Lung (tissue), 12 donors: ENCODE results near the gene KCTD20. TPM values are rescaled to one million over a fixed set of nuclear protein-coding genes. Genes with fewer than 3 reads are reported as not detected.

Source experiments
- ATAC-seq: fragments of 200-7000 bp; cut with Tn5 transposase; one replicate; pipeline ENCODE4 v1.9.1; 2020; ENCODE audit warnings: moderate number of reproducible peaks; ENCODE audit not compliant: insufficient read depth, low FRiP score
- DNase-seq, 3 donors: peaks; one replicate each; pipeline ENCODE4 v3.0.0-alpha.2; 2013 to 2017
- H3K27ac ChIP-seq, 2 donors: one replicate each; pipeline ENCODE4 v1.5.1; 2013; ENCODE audit warnings: mild to moderate bottlenecking in 2 of 2, moderate library complexity in 2 of 2, control low read depth in 1 of 2, inconsistent platforms in 1 of 2, low read depth in 1 of 2, low read length in 1 of 2
- H3K27me3 ChIP-seq, 3 donors: one replicate each; pipeline ENCODE4 v1.5.1; 2013; ENCODE audit warnings: low read length in 2 of 3; ENCODE audit not compliant: control insufficient read depth in 3 of 3, insufficient read depth in 3 of 3
- H3K36me3 ChIP-seq, 4 donors: one replicate each; pipeline ENCODE4 v1.5.1; 2013; ENCODE audit warnings: low read length in 4 of 4, mild to moderate bottlenecking in 1 of 4, moderate library complexity in 1 of 4; ENCODE audit not compliant: control insufficient read depth in 4 of 4, insufficient read depth in 4 of 4
- H3K4me1 ChIP-seq, 5 donors: one replicate each; pipeline ENCODE4 v1.5.1; 2013; ENCODE audit warnings: low read length in 5 of 5, mild to moderate bottlenecking in 2 of 5, moderate library complexity in 1 of 5; ENCODE audit not compliant: control insufficient read depth in 5 of 5, insufficient read depth in 5 of 5
- H3K4me3 ChIP-seq: one replicate; pipeline ENCODE4 v1.5.1; 2013; ENCODE audit warnings: mild to moderate bottlenecking, control low read depth, moderate library complexity
- H3K9ac ChIP-seq, 2 donors: one replicate each; pipeline ENCODE4 v1.5.1; 2013; ENCODE audit warnings: low read length in 2 of 2, control low read depth in 1 of 2; ENCODE audit not compliant: insufficient read depth in 1 of 2
- H3K9me3 ChIP-seq, 4 donors: one replicate each; pipeline ENCODE4 v1.5.1; 2013; ENCODE audit warnings: low read length in 3 of 4, mild to moderate bottlenecking in 1 of 4, moderate library complexity in 1 of 4; ENCODE audit not compliant: control insufficient read depth in 4 of 4, insufficient read depth in 3 of 4
- CTCF ChIP-seq: IDR thresholded peaks from 2 replicates; pipeline ENCODE4 v1.5.1; 2012; ENCODE audit warnings: mild to moderate bottlenecking; ENCODE audit errors: control extremely low read depth, extremely low read depth
- WGBS, 2 donors: extraction: QIAGEN DNeasy Blood & Tissue Kit; methylation state at CpG; one replicate each; pipeline ENCODE4 v1.1.7; 2013; 5-methylcytosine and 5-hydroxymethylcytosine counted together
- polyA plus RNA-seq, 2 donors: library from polyadenylated mRNA; stranded (reverse); fragments of 200-250 nt; gene quantifications; one replicate each; pipeline ENCODE4 v1.2.1, GENCODE V29; 2013
- total RNA-seq, 2 donors: library from RNA; depleted of rRNA in 1 of 2; stranded (reverse); fragments of >200 nt in 1 of 2; gene quantifications; one replicate each; pipeline ENCODE4 v1.2.1, GENCODE V29; 2014 to 2021
- donor health status: control.
- donor health status: control.
- donor health status: Bipolar disorder and iron deficiency.
- donor health status: healthy.
- donor health status: DM: yes; HTN: yes; CAD: no.

Gene KCTD20
- total and polyA plus RNA-seq, 4 donors: 11.5 to 56.7 (median 36.0) TPM

DNA sequence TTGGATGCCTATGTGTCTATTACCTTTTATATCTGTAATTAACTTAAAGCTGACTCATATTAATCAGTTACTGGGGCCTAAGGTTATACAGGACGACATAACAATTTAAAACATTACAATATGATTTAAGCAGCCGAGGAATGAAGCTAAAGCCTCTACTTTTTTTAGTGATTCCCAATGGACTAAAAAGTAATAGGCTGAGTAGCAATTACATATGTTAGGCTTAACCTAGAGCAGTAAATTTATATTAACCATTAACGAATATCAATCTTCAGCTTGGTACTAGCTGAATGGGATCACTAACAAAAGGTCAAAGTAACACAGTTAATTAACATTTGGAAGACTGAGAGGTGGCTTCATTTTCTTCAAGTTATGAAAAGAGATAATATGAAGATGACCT, 61.4 kb downstream of the KCTD20 start:
- H3K27ac ChIP-seq: no peak overlapping the region
- no peaks in the 10 kb centered on the region for H3K4me1 ChIP-seq
- no peaks in the 10 kb centered on the region for H3K9me3 ChIP-seq
- H3K9ac ChIP-seq: no peak overlapping the region
- WGBS, 2 donors: 97% methylated on average over 3 of the region's 3 CpGs
- ATAC-seq (no peak), DNase-seq (no peak)
- no peaks in the 10 kb centered on the region for H3K27me3 ChIP-seq
- no peak overlapping the region for H3K4me3 ChIP-seq
- H3K36me3 ChIP-seq: peaks cover 10 to 20% (median 14%) of the 10 kb centered on the region in 4 donors
- no peak for TF ChIP-seq CTCF

- no peak overlapping the region for H3K4me3 ChIP-seq
- H3K4me1 ChIP-seq: no peaks in the 10 kb centered on the region
- H3K9ac ChIP-seq: no peak overlapping the region
- 97 to 99% methylated on average over 2 of the region's 2 CpGs for WGBS, 2 donors
- H3K9me3 ChIP-seq: peaks cover 0 to 5% (median 0%) of the 10 kb centered on the region in 4 donors
- no peak for TF ChIP-seq CTCF
- H3K36me3 ChIP-seq: peaks cover 4 to 17% (median 12%) of the 10 kb centered on the region in 4 donors
- no peak overlapping the region for H3K27ac ChIP-seq
- no peak for DNase-seq
- ATAC-seq: no peak
- no peaks in the 10 kb centered on the region for H3K27me3 ChIP-seq
These were observed 62.2 kb downstream of the KCTD20 start for GRCh38 chr6:36504982-36505381.

DNA sequence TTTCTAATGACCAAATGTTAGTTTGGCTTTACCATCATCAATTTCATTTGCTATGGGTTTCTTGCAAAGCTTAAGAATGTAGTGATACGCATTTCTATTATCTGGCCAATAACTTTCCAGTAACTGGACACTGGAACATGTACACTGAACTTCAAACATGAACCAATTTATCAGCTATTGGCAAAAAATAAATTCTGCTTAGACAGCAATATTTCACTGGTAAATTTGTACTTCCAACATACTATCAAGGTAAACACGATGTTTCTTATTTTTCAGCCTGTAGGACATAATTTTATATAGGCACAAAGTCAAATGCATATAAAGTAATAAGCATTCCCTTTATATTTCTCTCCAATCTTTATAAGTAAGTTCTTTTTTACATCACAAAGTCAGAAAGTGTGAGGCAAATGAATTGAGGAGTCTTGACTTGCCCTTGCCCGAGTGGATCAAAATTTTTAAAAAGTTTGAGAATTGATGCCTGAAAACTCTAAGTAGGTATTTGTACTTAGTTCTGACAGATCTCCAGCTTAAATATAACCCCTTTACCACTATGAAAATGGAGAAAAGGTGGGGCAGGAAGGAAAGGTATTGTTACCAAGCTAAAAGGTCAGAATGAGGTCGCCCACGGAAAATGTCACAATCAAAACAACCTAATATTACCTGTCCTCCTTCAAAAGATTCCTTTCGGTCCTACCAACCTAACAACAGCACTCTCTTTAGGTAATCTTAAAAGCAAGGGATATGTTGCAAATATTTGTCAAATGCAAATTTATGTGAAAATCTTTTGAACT, 63.1 kb downstream of the KCTD20 start:
- H3K9me3 ChIP-seq: peaks cover 0 to 5% (median 0%) of the 10 kb centered on the region in 4 donors
- no peaks in the 10 kb centered on the region for H3K4me1 ChIP-seq
- 74 to 81% methylated on average over 6 of the region's 6 CpGs for WGBS, 2 donors
- no peak overlapping the region for H3K4me3 ChIP-seq
- H3K9ac ChIP-seq: no peak overlapping the region
- H3K36me3 ChIP-seq: peaks cover 8 to 25% (median 15%) of the 10 kb centered on the region in 4 donors
- no peak for TF ChIP-seq CTCF
- no peak for DNase-seq
- H3K27ac ChIP-seq: no peak overlapping the region
- no peaks in the 10 kb centered on the region for H3K27me3 ChIP-seq
- no peak for ATAC-seq
